ENCODE results near the gene USP6NL.

- TF ChIP-seq CTCF (IDR thresholded peaks at IDR 0.05) = no peak
- TF ChIP-seq POLR2A (IDR thresholded peaks at IDR 0.05) = no peak
Measured at GRCh38 chr10:11638055-11638698, 26.7 kb upstream of the USP6NL start.
